Body of pancreas (tissue), 4 donors: ENCODE measurements around the gene MBD2. TPM values are rescaled to one million over a fixed set of nuclear protein-coding genes. Genes with fewer than 3 reads are reported as not detected.

Experiments
- ATAC-seq: fragments of 150-250 bp; one replicate; pipeline ENCODE4 v1.9.1; 2016
- DNase-seq, 4 donors: peaks; one replicate each; pipeline ENCODE4 v3.0.0-alpha.2; 2019
- H3K27ac ChIP-seq, 4 donors: fragments of 200-600 bp; sonication (generic); 1 replicate in 3 of 4; 2 replicates in 1 of 4; pipeline versions ENCODE4 v1.5.1 to v1.6.1; 2016 to 2019; ENCODE audit warnings: mild to moderate bottlenecking in 1 of 4, mixed read lengths in 1 of 4, moderate library complexity in 1 of 4
- H3K27me3 ChIP-seq, 2 donors: fragments of 200-600 bp; sonication (generic); one replicate each; pipeline ENCODE4 v1.6.0; 2016; ENCODE audit warnings: mild to moderate bottlenecking in 1 of 2
- H3K36me3 ChIP-seq, 2 donors: fragments of 200-600 bp; sonication (generic); replicated peaks in 1 of 2; 2 replicates each; pipeline ENCODE4 v1.5.1; 2016; ENCODE audit warnings: low read depth in 2 of 2; ENCODE audit not compliant: insufficient read depth in 1 of 2
- H3K4me1 ChIP-seq: fragments of 200-600 bp; sonication (generic); one replicate; pipeline ENCODE4 v1.6.0; 2016
- H3K4me3 ChIP-seq, 2 donors: fragments of 200-600 bp; sonication (generic); 1 replicate in 1 of 2; 2 replicates in 1 of 2; pipeline ENCODE4 v1.5.1; 2016 to 2019
- H3K9me3 ChIP-seq, 3 donors: fragments of 200-600 bp; sonication (generic); 1 replicate in 2 of 3; 2 replicates in 1 of 3; pipeline ENCODE4 v1.5.1; 2016
- POLR2A ChIP-seq, 3 donors: fragments of 450-650 bp; IDR thresholded peaks; one replicate each; pipeline ENCODE4 v1.6.1; 2016; ENCODE audit warnings: antibody characterized with exemption in 3 of 3, mild to moderate bottlenecking in 2 of 3
- WGBS, 2 donors: methylation state at CpG; one replicate each; pipeline ENCODE4 v1.1.5; 2017; 5-methylcytosine and 5-hydroxymethylcytosine counted together
- intact Hi-C: fragments of 100-400 bp; cut with DNase I; formaldehyde crosslinking; loops from one replicate; pipeline ENCODE4 v1.15.1; 2023
- total RNA-seq, 2 donors: library from RNA; depleted of rRNA; stranded (reverse); fragments of >200 nt; gene quantifications; one replicate each; pipeline ENCODE4 v1.1.0, GENCODE V29; 2016
- TF ChIP-seq, protein P1 (sequence below), 7 experiments: fragments of 450-650 bp in 4 of 7; fragments of 200-600 bp in 3 of 7; sonication (generic) in 3 of 7; IDR thresholded peaks; one replicate each; pipeline ENCODE4 v1.5.1; 2016 to 2019; ENCODE audit warnings: antibody characterized with exemption in 7 of 7

MBD2 gene
- total RNA-seq, 2 donors from 2014 or later = 26.4 to 29.1 TPM

DNA sequence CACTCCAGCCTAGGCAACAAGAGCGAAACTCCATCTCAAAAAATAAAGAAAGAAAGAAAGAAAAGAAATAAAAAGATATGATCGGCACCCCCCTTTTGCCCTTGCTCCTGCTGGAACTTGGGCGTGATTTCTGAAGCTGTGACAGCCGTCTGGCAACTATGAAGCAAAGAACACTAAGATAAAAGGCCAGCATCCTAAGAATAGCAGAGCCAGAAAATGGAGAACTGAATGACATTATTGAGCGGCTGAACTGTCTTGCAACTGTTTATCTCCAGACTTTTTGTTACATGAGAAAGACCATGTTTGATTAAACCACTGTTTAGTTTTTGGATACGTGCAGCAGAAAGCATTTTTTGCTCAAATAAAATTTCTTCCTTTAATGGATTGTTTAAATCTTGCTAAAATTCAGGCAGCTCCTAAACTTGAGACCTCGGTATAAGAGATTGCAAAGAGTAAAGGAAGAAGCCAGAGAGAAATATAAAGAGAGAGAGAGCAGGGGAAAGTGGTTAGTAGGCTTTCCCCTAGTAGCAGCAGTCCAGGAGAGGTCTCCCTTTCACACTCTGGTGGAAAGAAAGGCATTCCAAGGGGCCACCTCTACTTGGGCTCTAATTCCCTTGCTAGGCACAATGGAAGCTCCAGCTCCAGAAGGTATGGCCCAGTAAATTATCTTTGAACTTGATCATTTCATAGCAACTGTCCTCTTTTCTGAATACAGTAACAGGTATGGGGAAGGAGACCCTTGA lies 8.2 kb upstream of the MBD2 start:
- ATAC-seq = peak; percentile 55

DNA sequence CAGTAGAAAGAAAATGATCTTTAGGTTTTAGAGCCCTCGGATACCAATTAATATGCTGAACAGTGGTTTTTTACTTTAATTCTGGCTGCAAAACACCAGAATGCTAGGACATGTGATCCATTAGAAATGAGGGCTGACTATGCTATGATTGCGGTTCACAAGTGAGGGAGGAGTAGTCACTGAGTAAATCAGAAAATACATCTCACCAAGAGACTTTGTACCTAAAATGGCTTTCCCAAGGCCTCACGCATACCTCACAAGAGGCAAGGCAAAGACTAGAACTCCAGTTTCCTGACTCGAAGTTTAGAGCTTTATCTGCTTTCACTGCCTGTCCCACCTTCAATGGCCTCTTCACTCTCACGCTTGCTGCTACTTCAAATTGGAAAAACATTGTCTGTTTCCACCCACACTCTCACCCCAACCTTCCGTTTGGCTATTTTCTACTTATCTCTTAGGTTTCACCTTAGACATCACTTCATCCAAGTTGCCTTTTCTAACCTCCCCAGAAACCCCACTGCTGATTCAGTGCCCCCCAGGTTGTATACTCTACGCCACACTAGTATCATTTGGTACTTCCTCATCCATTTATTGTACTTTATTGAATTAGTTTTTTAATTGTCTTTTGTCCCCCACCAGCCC lies 5.1 kb upstream of the MBD2 start:
- intact Hi-C loops = no loop called here
- H3K4me1 ChIP-seq = peaks cover 5% of the 10 kb centered on the region
- WGBS, 2 donors = 80 to 91% methylated on average over 7 of the region's 7 CpGs

More for the DNA sequence above, 8.2 kb upstream of the MBD2 start:
- 58 to 59% methylated on average over 7 of the region's 7 CpGs for WGBS, 2 donors
- Histone ChIP-seq H3K27ac (no peak overlapping the region), H3K36me3 (no peaks in the 10 kb centered on the region), H3K4me3 (no peak overlapping the region), H3K27me3 (no peaks in the 10 kb centered on the region), H3K9me3 (no peaks in the 10 kb centered on the region), H3K4me1 (no peaks in the 10 kb centered on the region)
- intact Hi-C loops = no loop called here
- peak in 1 of 4 donors; percentile 23 for DNase-seq
- no peak for TF ChIP-seq POLR2A (IDR thresholded peaks at IDR 0.05)
- TF ChIP-seq, protein P1, sequence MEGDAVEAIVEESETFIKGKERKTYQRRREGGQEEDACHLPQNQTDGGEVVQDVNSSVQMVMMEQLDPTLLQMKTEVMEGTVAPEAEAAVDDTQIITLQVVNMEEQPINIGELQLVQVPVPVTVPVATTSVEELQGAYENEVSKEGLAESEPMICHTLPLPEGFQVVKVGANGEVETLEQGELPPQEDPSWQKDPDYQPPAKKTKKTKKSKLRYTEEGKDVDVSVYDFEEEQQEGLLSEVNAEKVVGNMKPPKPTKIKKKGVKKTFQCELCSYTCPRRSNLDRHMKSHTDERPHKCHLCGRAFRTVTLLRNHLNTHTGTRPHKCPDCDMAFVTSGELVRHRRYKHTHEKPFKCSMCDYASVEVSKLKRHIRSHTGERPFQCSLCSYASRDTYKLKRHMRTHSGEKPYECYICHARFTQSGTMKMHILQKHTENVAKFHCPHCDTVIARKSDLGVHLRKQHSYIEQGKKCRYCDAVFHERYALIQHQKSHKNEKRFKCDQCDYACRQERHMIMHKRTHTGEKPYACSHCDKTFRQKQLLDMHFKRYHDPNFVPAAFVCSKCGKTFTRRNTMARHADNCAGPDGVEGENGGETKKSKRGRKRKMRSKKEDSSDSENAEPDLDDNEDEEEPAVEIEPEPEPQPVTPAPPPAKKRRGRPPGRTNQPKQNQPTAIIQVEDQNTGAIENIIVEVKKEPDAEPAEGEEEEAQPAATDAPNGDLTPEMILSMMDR (IDR thresholded peaks at IDR 0.05) = peak in 5 of 7 experiments; percentile 4 to 42 (median 30)

DNA sequence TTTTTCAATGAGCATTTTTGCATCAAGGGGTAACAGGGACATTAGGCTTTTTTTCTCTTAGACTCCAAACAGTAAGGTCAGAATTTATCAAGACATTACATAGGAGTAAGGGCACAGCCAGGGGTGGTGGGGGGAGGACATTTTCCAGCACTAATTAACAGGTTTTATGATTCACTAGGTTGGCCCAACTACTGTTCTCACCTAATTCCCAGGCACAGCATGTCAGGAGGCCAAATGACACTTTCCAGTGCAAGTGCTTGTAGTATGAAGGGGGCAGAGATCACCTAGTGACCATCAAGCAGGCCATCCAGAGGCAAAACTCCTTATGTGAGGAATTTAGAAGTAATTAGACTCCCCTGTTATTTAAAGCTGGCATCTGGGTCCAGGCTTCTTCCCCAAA lies 3.9 kb upstream of the MBD2 start:
- Histone ChIP-seq H3K4me3 (no peak overlapping the region), H3K4me1 (peaks cover 5% of the 10 kb centered on the region), H3K27me3 (no peaks in the 10 kb centered on the region), H3K27ac (no peak overlapping the region), H3K9me3 (no peaks in the 10 kb centered on the region), H3K36me3 (no peaks in the 10 kb centered on the region)
- TF ChIP-seq POLR2A (IDR thresholded peaks at IDR 0.05) = no peak
- TF ChIP-seq, protein P1 (IDR thresholded peaks at IDR 0.05) = no peak
- no peak for ATAC-seq
- DNase-seq = no peak
- intact Hi-C loops = no loop called here

More for the DNA sequence above, 5.1 kb upstream of the MBD2 start:
- TF ChIP-seq, protein P1 (IDR thresholded peaks at IDR 0.05) = no peak
- no peak for TF ChIP-seq POLR2A (IDR thresholded peaks at IDR 0.05)
- Histone ChIP-seq H3K36me3 (no peaks in the 10 kb centered on the region), H3K27me3 (no peaks in the 10 kb centered on the region), H3K4me3 (no peak overlapping the region), H3K27ac (no peak overlapping the region), H3K9me3 (no peaks in the 10 kb centered on the region)
- ATAC-seq (no peak), DNase-seq (no peak)

DNA sequence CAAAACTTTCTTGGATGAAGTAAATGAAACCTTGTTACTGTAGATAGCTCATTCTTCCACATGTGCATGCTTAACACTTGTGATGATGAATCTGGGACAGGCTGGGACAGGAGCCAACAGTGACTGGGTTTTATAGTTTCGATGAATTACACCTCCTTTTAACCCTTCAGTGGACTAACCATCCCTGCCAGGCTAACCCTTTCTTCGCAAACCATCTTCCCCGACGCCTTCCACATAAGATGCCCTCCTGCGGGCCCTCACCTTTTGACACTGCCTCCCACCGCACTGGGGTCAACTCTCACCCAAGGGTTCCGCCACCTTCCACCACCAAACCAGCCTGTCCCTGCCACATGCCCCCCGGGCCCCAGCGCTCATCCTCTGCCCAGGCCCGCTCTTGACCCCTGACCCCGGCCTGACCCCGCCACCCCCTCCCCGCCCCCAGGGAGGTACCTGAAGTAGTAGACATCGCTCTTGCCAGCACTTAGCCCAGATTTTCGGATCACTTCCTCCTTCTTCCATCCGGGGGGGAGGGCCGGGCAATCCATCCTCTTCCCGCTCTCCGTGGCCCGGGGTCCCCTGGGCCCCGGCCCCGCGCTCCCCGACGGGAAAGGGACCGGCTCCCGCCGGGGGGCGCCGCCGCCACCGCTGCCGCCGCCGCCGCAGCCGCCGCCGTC lies 764 bp downstream of the MBD2 start:
- H3K9me3 ChIP-seq = no peaks in the 10 kb centered on the region
- peak; percentile 49 for ATAC-seq
- no peaks in the 10 kb centered on the region for H3K36me3 ChIP-seq
- 0 to 1% methylated on average over 13 to 15 of the region's 39 CpGs for WGBS, 2 donors
- TF ChIP-seq, protein P1 (IDR thresholded peaks at IDR 0.05) = no peak
- TF ChIP-seq POLR2A (IDR thresholded peaks at IDR 0.05) = no peak
- peaks cover 43% of the 10 kb centered on the region for H3K4me1 ChIP-seq
- H3K27me3 ChIP-seq = no peaks in the 10 kb centered on the region
- H3K27ac ChIP-seq = peak overlapping the region; percentile 85 to 90 (median 90)
- intact Hi-C loops = no loop called here
- peak; percentile 84 to 91 (median 88) for DNase-seq
- H3K4me3 ChIP-seq = peak overlapping the region; percentile 59 to 72
